HEK293 (cell line): Measurements from ENCODE around the gene ACTL8.

Experiments used
- REST ChIP-seq: fragments of 450-650 bp; formaldehyde crosslinking; IDR thresholded peaks from 2 replicates; pipeline ENCODE4 v1.5.1; 2016; ENCODE audit warnings: missing biosample characterization, missing genetic modification characterization
- TCF7L2 ChIP-seq: IDR thresholded peaks from 2 replicates; pipeline ENCODE4 v1.6.1; 2011; ENCODE audit warnings: low read depth, mild to moderate bottlenecking, inconsistent platforms, low read length, moderate library complexity, borderline replicate concordance
- ZNF148 ChIP-seq: fragments of 450-650 bp; formaldehyde crosslinking; IDR thresholded peaks from 2 replicates; pipeline ENCODE4 v1.5.0; 2017; ENCODE audit warnings: missing biosample characterization, missing genetic modification characterization, borderline replicate concordance
- ZNF324 ChIP-seq: fragments of 450-650 bp; formaldehyde crosslinking; IDR thresholded peaks from 2 replicates; pipeline ENCODE4 v1.5.1; 2016; ENCODE audit warnings: missing biosample characterization, missing genetic modification characterization
- ZNF416 ChIP-seq: fragments of 450-650 bp; formaldehyde crosslinking; IDR thresholded peaks from 2 replicates; pipeline ENCODE4 v1.5.1; 2016; ENCODE audit warnings: missing biosample characterization, missing genetic modification characterization
- ZNF501 ChIP-seq: fragments of 450-650 bp; formaldehyde crosslinking; IDR thresholded peaks from 2 replicates; pipeline ENCODE4 v1.5.1; 2016; ENCODE audit warnings: missing biosample characterization, missing genetic modification characterization
- ZNF830 ChIP-seq: fragments of 450-650 bp; IDR thresholded peaks from 2 replicates; pipeline ENCODE4 v1.5.0; 2018; ENCODE audit warnings: missing biosample characterization, missing genetic modification characterization, low read depth, mild to moderate bottlenecking, moderate library complexity
- TF ChIP-seq, protein P1 (sequence below): fragments of 450-650 bp; formaldehyde crosslinking; IDR thresholded peaks from 2 replicates; pipeline ENCODE4 v1.5.1; 2016; ENCODE audit warnings: missing biosample characterization, missing genetic modification characterization

GRCh38 chr1:17762313-17762712 is 7.2 kb downstream of the ACTL8 start:
- TF ChIP-seq REST (tag by site-specific recombination), result no peak
- no peak for TF ChIP-seq ZNF324 (tag by site-specific recombination)
- TF ChIP-seq TCF7L2, result no peak
- TF ChIP-seq, protein P1, sequence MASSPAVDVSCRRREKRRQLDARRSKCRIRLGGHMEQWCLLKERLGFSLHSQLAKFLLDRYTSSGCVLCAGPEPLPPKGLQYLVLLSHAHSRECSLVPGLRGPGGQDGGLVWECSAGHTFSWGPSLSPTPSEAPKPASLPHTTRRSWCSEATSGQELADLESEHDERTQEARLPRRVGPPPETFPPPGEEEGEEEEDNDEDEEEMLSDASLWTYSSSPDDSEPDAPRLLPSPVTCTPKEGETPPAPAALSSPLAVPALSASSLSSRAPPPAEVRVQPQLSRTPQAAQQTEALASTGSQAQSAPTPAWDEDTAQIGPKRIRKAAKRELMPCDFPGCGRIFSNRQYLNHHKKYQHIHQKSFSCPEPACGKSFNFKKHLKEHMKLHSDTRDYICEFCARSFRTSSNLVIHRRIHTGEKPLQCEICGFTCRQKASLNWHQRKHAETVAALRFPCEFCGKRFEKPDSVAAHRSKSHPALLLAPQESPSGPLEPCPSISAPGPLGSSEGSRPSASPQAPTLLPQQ (tag by site-specific recombination), result no peak
- TF ChIP-seq ZNF830, result no peak
- no peak for TF ChIP-seq ZNF416 (tag by site-specific recombination)
- no peak for TF ChIP-seq ZNF501 (tag by site-specific recombination)
- TF ChIP-seq ZNF148, result no peak
